Measurements from ENCODE around the gene WWOX.

Gene WWOX

DNA sequence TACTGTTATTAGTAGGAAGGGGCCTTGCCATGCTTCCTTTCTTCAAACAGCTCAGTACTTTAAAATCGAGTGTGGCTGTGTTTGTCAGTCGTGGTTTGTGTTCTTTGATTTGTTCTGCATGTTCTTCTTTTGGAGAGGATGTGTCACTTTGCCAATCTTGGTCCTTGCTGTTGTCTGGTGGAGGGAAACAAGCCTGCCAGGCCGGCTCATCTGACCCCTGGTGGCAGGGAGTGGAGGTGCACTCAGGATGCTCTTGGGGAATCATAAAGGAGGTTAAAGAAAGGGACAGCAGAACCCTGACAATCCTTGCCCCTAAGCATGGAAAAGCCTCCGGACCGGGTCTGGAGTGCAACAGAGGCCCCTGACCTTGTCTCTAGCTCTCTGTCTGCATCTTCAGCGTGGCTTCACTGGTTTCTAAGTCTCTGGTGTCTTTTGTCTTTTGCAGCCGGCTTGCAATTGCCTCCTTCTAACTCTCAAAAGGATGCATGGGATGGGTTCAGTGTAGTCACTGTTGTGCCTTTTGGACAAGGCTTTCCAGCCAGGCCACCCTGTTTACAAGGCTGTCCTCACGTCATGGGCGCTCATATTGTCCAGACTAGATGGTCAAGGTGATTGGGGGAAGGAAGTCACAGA, 135.8 kb downstream of the WWOX start:
- TF ChIP-seq, protein P1, sequence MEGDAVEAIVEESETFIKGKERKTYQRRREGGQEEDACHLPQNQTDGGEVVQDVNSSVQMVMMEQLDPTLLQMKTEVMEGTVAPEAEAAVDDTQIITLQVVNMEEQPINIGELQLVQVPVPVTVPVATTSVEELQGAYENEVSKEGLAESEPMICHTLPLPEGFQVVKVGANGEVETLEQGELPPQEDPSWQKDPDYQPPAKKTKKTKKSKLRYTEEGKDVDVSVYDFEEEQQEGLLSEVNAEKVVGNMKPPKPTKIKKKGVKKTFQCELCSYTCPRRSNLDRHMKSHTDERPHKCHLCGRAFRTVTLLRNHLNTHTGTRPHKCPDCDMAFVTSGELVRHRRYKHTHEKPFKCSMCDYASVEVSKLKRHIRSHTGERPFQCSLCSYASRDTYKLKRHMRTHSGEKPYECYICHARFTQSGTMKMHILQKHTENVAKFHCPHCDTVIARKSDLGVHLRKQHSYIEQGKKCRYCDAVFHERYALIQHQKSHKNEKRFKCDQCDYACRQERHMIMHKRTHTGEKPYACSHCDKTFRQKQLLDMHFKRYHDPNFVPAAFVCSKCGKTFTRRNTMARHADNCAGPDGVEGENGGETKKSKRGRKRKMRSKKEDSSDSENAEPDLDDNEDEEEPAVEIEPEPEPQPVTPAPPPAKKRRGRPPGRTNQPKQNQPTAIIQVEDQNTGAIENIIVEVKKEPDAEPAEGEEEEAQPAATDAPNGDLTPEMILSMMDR (IDR thresholded peaks at IDR 0.05; ENCODE audit: low read depth, low read length): peak; percentile 99
- DNase-seq (ENCODE audit: extremely low read depth, low read depth): peak; percentile 23

DNA sequence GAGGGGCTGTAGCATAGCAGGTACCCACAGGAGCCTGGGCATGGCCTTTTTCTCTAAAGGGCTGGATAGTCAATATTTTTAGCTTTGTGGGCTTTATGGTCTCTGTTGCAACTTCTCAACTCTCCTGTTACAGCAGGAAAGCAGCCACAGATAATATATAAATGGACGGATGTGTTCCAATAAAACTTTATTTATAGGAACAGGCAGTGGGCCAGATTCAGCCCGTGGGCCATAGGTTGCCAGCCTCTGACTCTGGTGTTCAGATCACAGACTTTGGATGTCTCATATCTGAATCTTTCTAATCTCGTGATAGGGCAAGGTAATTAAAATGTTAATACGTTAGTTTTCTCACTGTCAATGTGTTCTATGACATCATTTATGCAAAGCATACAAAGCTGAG, 136.4 kb downstream of the WWOX start:
- DNase-seq (ENCODE audit: extremely low read depth, low read depth): no peak
- TF ChIP-seq, protein P1 (IDR thresholded peaks at IDR 0.05; ENCODE audit: low read depth, low read length): no peak

DNA sequence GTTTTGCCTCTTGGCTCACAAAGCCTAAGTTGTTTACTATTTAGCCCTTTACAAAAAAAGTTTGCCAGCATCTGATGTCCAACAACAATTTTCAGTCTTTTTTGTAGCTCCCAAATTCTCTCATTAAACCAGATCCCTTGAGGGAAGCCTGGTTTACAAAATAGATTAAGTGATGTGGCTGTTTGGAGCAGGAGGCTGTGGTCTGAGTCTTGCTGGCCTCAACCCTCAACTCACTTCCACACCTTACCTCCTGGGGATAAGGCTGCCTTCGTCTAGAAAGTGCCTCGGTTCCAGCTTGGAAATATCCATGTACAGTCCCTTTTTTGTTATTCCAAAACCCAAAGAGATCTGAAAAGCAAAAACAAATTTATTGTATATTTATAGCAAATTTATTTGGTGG, 138.4 kb downstream of the WWOX start:
- DNase-seq (ENCODE audit: extremely low read depth, low read depth): no peak
- TF ChIP-seq, protein P1 (IDR thresholded peaks at IDR 0.05; ENCODE audit: low read depth, low read length): no peak

DNA sequence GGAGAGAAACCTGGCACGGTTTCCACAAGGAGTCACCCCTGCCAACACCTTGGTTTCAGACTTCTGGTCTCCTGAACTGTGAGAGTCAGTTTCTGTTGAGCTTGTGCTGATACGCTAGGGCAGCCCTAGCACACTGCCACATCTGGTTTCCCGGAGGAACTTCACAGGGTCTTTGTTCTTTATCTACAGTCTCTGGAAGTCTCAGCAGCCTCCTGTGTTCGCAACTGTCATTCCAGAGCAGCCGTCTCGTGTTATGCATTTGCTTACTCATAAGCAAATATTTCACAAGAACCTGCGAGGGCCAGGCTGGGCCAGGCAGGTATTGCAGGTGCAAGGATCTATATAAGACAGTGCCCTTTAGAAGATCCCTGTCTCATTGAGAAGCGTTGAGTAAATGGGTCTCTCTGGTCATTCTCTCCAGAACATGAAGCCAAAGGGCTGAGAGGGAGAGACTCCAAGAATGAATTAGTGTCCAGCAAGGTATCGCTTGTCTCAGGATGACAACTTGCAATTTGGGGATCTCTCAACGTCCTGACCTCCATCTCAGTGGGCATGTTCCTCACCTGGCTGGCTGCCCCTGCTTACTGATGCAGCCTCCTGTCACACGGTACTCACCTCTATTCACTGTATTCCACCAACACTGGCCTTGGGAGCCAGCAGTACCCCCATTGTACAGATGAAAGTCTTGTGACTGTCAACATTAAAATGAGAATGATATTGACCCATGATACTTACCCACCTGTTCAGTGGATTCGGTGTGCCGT, 141.2 kb downstream of the WWOX start:
- TF ChIP-seq, protein P1 (IDR thresholded peaks at IDR 0.05; ENCODE audit: low read depth, low read length): no peak
- no peak for DNase-seq (ENCODE audit: extremely low read depth, low read depth)

DNA sequence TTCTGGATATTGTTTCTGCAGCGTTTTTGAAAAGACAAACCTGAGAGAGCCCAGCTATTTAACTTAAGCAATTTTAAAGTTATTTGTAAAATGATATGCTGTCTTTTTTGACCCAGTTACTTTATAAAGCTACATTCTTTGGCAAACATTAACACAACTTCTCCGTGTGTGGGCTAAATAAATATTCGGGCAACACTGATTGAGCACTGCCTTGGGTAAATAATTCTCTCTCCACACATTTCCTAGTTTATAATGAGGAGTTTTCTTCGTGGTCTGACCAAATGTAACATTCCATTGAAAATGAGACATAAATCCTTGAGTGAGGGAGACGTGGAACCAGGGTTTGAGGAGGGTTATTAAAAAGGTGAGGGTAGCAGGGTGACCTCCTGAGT, 142.8 kb downstream of the WWOX start:
- DNase-seq (ENCODE audit: extremely low read depth, low read depth): no peak
- TF ChIP-seq, protein P1 (IDR thresholded peaks at IDR 0.05; ENCODE audit: low read depth, low read length): no peak

DNA sequence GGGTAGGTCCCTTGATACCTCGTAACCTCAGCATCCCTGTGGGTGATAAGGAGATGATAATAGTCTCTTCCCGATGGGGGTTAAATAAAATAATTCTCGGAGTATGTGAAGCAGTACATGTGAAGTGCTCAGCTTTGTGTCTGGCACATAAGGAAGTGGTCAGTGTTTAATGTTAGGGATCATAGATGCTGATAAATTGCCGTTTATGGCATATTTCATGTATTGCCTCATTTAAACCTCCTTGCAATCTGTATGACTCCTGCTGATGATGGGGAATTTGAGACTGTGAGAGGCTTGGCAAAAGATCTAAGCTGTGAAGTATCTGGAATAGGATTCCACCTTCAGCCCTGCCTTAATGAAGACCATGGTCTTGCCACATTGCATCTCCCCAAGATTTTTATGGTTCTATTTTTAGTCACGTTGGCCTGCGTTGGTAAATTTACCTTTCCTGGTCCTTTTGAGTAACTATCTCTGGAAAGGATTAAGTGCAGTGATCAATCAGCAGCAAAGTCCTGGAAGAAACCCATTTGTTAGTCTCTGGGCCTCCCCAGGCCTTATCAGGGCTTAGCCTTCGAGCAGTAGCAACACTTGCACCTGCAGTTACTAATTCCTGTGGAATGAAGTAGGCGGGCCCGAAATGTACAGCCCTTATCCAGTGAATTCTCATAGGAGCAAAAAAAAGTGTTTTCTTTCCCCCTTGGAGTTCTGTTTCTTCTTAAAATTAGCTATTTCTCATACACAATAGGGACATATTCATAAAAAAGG, 144.9 kb downstream of the WWOX start:
- no peak for DNase-seq (ENCODE audit: extremely low read depth, low read depth)
- TF ChIP-seq, protein P1 (IDR thresholded peaks at IDR 0.05; ENCODE audit: low read depth, low read length): no peak

DNA sequence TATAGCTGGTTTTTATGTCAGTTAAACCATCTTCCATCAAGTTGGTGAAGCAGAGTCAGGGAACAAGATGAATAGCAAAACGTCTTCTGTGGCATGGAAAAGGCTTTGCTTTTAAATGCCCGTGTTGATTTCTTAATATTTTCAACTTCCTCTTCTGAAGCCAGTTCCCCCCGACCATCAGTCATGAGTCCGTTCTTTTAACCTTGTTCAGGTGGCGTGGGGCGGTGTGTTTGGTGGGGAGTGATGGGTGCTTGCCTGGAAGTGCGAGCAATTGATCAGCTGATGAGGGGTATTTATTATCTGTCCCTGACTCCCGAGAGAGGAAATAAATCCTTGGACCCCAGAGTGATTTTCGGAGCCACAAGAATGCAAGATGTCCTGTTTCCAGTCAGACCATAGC, 147.1 kb downstream of the WWOX start:
- DNase-seq (ENCODE audit: extremely low read depth, low read depth): no peak
- TF ChIP-seq, protein P1 (IDR thresholded peaks at IDR 0.05; ENCODE audit: low read depth, low read length): no peak
